GM19438 (cell line): Measurements from ENCODE around the gene TTC21A.

Experiments used
- ATAC-seq: cut with Tn5 transposase; IDR thresholded peaks from one replicate; pipeline ENCODE4 v1.9.1; 2021; ENCODE audit warnings: low read depth; ENCODE audit not compliant: unreplicated experiment

Gene TTC21A

DNA sequence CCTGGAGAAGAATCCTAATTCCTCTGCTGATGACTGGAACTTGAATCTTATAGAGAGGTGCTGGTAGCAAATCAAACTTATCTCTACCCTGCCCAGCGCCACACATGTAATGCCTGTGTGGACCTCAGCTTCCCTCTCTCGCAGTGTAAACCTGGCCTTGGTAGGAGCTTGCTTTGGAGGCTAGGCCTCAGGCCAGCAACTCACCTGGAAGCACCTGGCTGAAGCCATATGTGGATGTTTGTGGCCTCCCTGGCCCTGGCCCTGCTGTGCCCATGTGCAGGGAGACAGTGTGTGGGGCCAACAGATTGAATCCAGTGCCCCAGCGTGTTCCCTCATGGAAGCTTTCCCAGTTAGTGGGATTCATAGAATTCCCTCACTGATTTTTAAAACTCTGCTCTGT lies 8.4 kb downstream of the TTC21A start:
- ATAC-seq, result no peak

DNA sequence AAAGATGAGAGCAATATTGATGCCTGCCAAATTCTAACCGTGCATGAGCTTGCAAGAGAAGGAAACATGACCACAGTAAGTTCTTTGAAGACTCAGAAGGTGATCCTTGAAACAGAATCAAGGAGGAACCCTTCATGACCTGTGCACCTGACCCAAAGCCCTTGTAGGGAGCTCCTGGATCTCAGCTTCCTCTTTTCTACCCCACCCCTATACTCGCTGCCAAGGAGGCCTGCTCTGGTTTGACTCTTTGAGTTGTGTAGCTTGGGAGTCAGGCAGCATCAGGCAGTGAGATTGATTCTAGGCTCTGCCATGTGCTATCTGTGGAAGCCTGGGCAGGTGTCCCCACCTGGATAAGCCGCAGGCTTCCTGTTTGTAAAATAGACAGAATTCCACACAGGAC lies 10.6 kb downstream of the TTC21A start:
- ATAC-seq, result no peak

DNA sequence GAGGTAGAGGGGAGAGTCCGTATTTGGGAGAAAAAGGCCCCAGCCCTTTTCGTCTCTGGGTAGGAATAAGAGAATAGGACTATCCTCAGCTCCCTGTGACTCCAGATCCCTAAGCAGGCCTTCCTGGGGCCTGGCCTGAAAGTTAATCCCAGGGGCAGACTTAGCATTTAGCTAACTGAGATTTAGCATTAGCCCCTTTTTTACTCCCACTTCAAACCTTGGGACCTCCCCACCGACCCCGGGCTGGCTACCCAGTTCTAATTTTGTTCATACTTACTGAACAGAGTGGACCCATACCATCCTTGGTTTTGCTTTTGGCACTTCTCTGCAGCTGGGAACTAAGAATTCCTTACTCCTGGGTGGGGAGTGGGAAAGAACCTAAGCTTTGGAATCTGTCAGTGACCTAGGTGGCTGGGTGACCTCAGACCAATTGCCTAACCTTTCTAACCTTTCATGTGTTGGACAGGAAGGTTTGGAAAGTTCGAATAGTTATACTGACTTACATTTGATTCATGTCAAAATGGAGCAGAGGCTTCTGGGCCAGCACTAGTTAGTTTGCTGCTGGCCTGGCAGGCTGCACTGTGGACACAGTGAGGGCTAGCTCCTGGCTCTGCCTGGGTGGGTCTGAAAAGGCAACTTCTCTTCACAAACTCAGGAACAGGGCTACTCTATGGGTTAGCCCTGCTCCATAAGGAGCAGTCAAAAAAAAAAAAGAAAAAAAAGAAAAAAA lies 11.6 kb downstream of the TTC21A start:
- ATAC-seq, result no peak

DNA sequence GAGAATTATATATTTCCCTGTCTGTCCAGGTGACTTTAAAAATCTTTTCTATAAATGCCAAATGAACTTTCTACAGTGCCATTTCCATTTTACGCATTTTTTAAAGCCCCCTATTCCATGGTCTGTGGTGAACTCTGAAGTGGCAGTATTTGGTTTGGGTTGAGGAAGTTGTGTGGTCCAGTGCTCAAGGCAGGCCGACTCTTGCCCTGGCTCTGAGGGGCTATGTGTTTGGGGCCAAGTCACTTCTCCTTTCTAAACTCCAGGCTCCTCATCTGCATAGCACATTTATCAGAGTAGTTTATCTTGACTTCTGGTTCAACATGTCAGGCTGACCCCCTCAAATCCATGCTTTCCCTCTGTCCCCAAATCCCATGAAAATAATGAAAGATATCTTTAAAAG lies 14.1 kb downstream of the TTC21A start:
- no peak for ATAC-seq

DNA sequence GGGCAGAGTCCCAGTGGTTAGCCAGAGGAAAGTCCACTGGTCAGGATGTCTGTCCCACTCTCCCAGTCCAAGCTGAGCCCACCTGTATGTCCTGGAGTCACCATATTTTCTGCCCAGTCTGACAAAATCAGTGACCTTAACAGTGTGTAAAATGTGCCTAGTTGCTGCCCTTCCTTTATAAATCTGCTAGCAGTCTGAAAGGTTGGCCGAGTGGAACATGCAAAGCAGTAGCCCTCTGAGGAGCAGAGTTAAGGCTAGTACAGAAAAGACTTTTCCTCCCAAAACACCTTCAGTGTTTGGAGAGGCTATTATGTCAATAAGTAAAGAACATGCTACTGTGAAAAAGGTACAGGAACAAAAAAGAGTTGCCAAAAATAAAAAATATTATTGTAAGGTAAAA lies 15.3 kb downstream of the TTC21A start:
- peak; percentile 79 for ATAC-seq

DNA sequence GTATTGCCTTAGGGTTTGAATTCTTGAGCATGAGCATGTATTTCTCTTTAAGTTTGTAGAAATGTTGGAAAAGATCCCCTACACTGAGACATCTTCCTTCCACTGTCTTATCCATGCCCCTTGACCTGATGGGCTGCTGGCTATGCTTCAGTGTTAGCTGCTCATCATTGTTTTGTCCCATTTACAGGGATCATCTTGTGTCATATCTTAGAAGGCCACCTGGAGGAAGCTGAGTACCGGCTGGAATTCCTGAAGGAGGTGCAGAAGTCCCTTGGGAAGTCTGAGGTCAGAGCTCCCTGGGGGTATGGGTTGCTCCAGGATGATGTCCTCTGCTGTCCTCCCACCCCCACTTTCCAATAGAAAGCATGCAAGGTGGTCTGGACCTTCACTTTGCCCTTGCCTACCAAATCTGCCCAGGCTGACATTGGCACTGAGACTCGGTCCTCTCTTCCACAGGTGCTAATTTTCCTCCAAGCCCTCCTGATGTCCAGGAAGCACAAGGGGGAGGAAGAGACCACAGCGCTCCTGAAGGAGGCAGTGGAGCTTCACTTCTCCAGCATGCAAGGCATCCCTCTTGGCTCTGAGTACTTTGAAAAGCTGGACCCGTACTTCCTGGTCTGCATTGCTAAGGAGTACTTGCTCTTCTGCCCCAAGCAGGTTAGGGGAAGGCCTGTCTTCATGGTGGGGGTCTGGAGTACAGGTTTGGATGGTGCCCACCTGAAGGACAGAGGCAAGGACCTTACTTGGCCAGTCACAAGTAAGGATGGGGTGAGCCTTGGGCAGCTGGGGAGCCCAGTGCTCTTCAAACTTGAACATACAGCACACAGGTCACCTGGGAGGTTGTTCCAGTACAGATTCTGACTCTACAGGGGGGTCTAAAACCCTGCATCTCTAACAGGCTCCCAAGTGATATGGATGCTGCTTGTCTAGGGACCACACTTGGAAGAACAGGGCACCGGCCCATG lies 17.7 kb downstream of the TTC21A start:
- ATAC-seq, result no peak

DNA sequence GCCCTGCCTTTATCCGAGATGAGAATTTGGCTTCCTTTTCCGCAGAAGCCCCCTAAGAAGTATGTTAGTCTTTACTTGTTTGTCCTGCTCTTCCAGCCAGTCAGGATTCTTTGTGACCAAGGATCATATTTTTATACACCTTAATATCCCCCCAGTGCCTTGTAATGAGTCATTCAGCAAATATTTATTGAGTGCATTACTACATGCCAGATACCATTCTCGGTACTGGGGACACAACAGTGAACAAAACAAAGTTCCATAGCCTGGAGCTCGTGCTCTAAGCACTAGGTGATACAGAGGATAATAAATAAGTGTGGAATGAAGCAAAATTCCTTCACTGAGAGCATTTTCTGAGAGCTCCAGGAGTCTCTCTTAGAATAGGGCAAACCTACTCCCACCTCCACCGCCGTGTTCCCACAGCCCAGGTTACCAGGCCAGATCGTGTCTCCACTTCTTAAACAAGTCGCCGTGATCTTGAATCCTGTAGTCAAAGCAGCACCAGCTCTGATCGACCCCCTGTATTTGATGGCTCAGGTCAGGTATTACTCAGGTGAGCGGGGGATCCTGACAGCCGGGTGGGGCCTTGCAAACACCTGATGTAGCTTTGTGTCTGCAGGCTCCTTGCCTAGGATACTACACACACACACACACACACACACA lies 18.5 kb downstream of the TTC21A start:
- no peak for ATAC-seq

DNA sequence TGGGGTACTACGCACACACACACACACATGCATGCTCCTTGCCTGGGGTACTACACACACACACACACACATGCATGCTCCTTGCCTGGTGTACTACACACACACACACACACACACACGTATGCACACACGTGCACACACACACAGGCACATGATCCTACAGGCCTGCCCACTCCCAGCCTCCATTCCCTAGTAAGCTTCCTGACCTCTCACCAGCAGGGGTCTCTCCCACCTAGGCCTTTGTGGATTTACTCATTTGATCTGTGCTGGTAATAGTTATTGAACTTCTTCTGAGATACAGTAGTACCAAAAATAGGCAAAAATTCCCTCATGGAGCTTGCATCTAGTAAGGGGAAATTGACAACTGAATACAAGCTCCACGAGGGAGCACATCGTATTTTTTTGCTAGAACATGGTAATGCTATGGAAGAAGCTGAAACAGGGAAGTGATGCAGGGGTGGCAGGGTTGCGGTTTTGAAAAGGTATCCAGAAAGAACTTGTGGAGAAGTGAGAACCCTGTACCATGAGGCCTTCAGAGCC lies 19.1 kb downstream of the TTC21A start:
- ATAC-seq, result no peak

DNA sequence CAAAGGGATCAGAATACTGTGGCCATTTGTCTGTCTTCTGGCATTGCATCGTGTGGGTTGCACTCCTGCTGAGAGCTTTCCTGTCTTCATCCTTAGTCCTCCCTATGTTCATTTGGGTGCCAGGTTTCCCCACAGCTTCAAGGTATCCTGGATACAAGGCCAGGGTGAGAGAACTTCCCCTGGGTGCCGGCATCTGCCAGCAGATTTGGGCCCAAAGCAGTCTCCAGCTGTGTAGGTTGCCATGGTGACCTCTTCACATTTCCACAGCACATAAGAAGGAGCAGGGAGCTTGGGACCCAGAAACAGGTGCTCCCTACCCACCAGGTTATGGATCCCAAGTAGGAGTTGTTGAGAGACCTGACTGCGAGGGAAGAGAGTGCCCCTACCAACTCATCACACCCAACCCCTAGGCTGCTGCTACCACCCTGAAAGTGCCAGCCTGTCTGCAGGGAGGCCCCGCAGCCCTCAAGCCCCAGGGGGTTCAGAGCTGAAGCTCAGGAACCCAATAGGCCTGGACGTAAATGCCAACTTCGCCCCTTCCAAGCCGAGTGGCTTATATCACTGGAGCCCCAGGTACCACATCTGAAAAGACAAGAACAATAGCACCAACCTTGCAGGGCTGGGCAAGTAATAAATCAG lies 19.9 kb downstream of the TTC21A start:
- no peak for ATAC-seq

DNA sequence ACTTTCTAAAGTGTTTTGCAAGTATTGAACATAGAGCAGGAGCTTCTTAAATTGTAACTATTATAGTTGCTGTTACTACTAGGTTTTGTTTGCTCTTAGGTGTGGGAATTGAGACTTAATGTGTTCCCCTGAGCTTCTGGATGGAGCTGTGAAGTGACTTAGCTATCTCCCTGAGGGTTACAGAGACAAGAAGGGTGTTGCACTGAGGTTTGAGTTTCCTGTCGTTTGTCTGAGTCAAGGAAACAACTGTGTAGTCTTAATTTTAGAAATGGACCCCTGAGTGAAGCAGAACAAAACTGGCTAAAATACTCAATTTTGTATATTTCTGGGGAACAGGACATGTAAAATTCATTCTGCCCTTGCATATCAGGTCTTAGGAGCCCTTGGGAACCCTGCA lies 20.4 kb downstream of the TTC21A start:
- ATAC-seq, result no peak

DNA sequence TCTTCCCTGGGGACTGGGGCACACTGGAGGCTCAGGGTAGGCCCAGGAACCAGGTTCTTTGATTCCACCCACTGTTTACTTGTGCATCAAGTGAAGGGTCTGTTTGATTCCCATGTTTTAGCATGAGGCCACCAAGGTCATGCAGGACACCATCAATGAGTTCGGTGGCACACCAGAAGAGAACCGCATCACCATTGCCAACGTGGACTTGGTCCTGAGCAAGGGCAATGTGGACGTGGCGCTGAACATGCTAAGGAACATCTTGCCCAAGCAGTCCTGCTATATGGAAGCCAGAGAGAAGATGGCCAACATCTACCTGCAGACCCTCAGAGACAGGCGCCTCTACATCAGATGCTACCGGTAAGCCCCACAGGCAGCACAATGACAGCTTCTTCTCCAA lies 21.5 kb downstream of the TTC21A start:
- no peak for ATAC-seq

DNA sequence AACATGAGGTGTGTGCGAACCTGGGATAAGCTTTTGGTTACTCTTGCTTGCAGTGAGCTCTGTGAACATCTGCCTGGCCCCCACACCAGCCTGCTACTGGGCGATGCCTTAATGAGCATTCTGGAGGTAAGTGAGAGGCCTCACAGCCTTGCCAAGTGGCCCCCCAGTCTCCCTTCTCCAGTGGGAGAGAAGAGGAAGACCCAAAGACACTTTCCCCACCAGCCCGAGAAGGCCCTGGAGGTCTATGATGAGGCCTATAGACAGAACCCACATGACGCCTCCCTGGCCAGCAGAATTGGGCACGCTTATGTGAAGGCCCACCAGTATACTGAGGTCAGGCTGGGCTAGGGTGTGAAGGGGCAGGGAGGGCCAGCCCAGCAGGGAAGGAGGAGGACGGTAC lies 22.5 kb downstream of the TTC21A start:
- no peak for ATAC-seq

DNA sequence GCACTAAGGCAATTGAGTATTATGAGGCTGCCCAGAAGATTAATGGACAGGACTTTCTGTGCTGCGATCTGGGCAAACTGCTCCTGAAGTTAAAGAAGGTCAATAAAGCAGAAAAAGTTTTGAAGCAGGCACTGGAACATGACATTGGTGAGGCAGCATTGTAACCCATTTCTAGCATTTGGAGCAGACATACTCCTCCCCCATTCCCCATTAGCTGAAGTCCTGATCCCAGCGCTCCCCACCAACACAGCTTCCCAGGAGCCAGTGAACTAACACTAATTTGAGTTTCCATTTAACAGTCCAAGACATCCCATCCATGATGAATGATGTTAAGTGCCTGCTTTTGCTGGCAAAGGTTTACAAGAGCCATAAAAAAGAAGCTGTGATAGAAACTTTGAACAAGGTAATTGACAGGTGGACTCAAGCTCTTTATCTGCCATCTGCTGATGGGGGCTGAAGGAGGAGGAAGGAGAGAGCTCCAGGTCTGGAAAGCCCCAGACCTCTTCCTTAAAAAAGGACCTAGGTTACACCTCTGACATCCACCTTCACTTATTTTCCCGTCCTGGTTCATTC lies 23.3 kb downstream of the TTC21A start:
- ATAC-seq, result no peak

DNA sequence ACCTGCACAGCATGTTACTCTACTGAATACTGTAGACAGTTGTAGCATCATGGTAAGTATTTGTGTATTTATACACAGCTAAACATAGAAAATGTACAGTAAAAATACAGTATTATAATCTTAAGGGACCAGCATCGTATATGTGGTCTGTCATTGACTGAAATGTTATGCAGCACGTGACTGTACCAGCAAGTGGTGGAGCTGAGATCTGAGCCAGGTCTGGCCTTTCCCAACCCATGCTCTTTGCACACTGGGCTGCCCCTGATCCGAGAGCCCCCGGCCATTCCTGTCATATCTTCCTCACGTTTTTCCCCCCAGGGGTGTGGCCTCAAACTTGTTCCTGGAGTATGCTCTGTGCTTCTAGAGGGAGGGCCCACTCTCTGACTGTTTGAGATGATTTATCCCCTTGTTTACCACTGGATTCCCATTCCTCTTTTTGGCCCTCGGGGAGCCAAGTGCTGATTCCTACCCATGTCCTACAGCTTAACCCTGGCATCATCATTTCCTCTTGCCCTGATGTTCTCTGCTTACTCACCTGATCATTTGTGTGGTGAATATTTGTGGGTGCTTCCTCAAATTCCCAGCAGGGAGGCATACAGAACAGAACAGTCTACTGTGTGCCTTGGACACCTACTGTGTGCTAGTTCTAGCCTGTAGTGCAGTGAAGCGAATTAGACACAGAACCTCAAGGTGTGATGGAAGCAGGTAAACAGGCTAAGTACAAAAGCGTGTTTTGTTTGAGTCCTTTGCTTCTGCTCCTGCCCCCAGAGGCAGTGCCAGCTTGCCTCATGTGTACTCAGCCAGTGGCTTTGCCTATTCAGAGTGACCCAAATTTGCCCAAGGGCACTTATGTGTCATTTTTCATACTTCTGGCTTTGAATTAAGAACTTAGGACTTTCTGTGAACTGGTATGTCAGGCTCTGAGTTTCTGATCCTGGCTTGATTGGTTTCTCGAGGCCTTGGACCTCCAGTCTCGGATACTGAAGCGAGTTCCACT lies 24.9 kb downstream of the TTC21A start:
- ATAC-seq, result no peak

DNA sequence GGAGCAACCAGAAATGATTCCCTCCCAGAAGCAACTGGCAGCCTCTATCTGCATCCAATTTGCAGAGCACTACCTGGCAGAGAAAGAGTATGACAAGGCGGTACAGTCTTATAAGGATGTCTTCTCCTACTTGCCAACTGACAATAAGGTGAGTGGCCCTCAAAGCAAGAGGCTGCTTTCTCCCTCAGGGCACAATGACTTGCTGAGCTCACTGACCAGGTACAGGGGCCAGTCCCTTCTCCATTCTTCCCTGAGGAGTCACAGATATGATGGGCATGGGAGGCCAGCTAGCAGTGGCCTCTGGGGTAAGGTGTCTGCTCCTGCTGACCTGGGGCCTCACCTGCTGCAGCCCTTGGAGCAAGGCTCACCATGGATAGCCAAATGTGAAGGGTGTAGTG lies 25.6 kb downstream of the TTC21A start:
- ATAC-seq, result no peak

DNA sequence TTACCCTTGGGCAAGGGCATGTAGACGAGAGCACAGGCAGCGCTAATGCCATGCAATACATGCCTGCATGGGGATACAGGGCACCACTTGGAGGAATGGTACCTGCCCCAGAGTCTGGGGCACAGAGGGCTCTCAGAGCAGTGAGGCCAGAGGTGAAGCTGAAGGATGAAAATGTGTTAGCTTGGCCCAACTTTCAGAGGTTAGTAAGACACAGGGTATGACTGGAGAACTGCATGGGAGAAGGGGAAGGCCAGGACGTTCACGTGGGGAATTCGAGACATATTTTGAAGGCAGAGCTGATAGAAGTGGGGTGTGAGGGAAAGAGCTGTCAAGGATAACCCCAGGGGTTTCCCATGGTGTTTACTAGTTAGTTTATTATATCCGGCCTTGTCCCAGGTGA lies 26.3 kb downstream of the TTC21A start:
- no peak for ATAC-seq

DNA sequence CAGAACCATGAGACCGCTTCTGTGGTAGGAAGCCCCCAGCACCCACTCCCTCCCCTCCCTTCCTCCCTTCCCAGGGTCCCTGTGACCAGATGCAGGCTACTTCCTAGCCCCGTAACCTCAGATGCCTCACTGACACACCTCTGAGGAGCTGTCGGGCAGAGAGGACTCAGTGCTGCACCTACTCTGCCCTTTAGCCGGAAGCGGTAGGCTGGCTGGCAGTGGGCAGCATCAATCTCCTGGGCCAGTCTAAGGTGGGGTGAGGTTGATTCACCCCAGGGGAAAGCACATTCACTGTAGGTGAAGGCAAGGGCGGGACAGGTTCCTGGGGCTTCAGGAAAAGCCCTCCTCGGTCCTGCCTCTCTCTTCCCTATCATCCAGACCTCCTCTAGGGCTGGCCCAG lies 26.8 kb downstream of the TTC21A start:
- ATAC-seq, result no peak

DNA sequence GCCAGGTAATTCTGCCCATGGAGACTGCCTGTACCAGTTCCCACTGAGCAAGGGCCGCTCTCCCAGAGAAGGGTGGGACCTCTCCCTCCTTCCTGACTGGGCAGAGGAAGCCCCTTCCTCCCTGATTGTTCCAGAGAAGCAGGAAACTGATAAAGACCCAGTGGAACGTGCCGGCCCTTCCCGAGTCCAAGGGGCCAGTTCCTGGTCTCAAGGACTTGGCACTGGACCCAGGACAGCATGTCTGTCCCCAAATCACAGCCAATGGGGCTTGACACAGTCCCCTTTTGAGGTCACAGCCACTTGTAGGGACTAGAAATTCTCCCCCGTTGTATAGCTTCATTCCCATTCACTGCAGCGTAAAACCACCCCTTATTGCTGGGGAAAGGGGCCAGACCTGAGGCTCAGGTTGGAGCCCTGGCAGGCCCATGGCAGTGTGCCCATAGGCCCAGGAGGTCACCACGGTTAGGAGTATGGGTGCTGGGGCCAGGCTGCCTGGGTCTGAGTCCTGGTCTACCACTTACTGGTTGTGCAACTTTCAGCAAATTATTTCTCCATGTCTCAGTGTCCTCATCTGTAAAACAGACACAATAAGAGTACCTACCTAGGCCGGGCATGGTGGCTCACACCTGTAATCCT lies 27.8 kb downstream of the TTC21A start:
- no peak for ATAC-seq
